SIG-M5 treated with dmso at 0.1 percent for 504 hours (cell line): ENCODE data around the gene GXYLT1.
"Not testable (repeated sequence)": the region's sequence is repeated elsewhere in the genome, so short reads cannot be mapped to it uniquely, and the experiment has no call there.

Experiments used
- DNase-seq: peaks from one replicate; lab custom pipeline; 2025; ENCODE audit not compliant: unreplicated experiment; lab: John Stamatoyannopoulos, UW

Gene GXYLT1, protein sequence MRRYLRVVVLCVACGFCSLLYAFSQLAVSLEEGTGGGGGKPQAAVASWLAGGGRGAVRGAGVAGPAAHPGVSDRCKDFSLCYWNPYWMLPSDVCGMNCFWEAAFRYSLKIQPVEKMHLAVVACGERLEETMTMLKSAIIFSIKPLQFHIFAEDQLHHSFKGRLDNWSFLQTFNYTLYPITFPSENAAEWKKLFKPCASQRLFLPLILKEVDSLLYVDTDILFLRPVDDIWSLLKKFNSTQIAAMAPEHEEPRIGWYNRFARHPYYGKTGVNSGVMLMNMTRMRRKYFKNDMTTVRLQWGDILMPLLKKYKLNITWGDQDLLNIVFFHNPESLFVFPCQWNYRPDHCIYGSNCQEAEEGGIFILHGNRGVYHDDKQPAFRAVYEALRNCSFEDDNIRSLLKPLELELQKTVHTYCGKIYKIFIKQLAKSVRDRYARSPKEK

DNA sequence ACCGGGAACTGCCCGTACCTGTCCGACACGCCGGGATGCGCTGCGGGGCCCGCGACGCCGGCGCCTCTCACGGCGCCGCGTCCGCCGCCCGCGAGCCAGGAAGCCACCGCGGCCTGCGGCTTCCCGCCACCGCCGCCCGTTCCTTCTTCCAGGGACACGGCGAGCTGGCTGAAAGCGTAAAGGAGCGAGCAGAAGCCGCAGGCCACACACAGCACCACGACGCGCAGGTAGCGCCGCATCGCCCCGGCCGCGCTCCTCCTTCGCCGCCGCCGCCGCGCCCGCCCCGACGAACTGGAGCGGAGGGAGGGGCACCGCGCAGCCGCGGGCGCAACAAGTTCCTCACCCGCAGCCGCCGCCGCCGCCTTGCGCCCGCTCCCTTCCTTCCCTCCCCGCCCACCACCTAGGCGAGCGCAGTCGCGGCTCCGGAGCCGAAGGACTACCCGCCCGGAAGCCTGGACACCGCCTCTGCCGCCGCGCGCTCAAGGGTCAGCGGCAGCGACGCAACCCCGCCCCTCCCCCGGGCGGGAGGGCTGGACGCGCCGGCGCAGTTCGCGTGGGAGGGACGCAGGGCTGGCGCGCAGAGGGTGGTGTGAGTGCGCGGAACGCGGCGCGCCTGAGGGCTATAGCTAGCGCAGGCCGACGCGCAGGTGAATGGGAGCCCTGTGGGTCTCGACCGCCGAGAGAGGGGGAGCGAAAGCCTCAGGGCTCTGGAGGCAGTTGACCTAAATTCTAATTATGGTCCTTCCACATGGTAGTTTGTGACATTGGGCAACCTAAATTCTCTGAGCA, at the start of gene GXYLT1:
Gene GXYLT1, minus strand, starts transcription at position 467 of the 789 bp plus-strand sequence. Its CDS starts 228 bp downstream, at position 239.
- peak; percentile 91 for DNase-seq

DNA sequence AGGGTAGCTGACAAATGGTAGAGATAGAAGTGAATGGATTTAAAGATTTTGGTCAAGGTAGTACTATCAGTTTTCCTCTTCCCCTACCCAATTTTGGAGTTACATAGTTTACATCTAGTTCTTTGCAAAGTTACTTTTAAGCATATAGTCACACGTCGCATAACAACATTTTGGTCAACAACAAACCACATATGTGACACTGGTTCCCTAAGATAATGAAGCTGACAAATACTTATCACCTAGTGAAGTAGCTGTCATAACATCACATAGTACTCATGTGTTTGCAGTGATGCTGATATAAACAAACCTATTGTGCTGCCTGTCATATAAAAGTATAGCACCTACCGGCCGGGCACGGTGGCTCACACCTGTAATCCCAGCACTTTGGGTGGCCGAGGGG, 48.0 kb upstream of the GXYLT1 start:
- no peak for DNase-seq

- no peak for DNase-seq
These were observed 47.6 kb upstream of the GXYLT1 start for GRCh38 chr12:42192258-42192657.

DNA sequence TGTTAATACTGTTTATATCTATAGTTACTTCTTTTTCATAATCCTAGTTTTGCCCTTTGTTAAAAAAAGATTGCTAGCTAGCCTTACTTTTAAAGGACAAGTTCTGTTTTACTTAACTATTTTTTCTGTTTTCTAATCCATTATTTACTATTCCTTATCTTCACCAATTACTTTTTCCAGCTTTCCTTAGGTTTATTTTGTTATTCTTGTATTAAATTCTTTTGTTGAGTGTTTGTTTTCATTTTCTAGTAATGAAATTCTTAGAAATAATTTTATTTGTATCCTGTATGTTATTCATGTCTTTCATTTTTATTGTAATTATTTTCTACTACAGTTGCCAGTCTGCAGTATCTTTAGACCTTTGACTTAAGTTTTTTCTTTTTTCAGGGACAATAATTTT, 45.7 kb upstream of the GXYLT1 start:
- no peak for DNase-seq

DNA sequence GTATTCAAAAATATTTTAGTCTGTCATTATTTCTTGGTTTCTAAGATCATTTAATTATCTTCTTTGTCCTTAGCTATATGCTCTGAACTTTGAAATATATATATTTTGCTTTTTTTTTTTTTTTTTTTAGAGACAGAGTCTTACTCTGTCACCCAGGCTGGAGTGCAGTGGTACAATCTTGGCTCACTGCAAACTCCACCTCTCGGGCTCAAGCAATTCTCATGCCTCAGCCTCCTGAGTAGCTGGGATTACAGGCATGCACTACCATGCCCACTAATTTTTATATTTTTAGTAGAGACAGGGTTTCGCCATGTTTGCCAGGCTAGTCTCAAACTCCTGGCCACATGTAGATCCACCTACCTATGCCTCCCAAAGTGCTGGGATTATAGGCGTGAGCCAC, 43.6 kb upstream of the GXYLT1 start:
- DNase-seq: not testable (repeated sequence)

GRCh38 chr12:42187799-42188198, 43.1 kb upstream of the GXYLT1 start:
- no peak for DNase-seq

- DNase-seq: peak; percentile 37
These were observed 42.1 kb upstream of the GXYLT1 start for GRCh38 chr12:42186793-42187192.

DNA sequence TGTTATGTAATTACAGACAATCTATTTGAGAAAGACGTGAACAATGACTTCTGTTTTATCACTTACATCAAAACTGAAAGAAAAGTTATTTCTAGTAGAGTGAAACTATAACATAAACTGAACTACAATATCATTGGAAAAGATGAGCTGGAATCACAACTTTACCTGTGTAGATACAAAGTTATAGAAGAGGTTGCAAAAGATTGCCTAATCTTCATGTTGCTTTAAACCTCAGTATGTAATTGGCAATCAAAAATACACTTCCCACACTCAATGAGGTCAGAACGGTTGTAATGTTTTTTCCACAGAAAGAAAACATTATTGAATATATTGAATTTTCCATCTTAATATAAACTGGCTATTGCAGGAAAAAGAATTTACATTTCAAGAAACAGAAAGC, 37.7 kb upstream of the GXYLT1 start:
- DNase-seq: no peak

GRCh38 chr12:42180990-42181596, 36.4 kb upstream of the GXYLT1 start:
- peak; percentile 92 for DNase-seq

GRCh38 chr12:42178101-42178500, 33.4 kb upstream of the GXYLT1 start:
- DNase-seq: no peak

DNA sequence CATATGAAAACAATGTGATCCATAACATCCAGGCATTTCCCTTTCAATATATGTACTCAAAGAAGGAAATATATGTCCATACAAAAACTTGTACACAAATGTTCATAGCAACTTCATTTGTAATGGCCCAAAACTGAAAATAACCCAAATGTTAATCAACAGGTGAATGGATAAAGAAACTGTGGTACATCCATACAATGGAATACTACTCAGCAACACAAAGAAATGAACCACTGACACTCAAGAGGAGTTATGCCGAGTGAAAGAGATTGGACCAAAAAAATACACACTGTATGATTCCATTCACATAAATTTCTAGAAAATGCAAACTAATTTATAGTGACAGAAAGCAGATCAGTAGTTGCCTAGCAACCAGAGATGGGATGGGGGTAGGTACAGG, 30.3 kb upstream of the GXYLT1 start:
- DNase-seq: no peak

- no peak for DNase-seq
These were observed 29.4 kb upstream of the GXYLT1 start for GRCh38 chr12:42173961-42174521.

GRCh38 chr12:42172441-42173210, 28.0 kb upstream of the GXYLT1 start:
- DNase-seq: peak; percentile 40

DNA sequence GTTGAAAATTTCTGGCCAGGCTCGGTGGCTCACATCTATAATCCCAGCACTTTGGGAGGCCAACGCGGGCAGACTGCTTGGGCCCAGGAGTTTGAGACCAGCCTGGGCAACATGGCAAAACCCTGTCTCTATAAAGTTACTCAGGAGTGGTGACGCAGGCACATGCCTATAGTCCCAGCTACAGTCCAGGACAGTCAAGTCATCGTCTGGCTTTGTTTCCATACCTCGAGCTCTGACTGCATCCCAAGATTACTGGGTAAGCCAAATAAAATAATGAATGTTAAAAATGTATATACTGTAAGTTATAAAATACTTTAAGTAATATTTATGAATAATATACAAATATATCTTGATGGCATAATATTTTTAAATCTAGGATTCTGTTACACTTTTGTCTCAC, 23.0 kb upstream of the GXYLT1 start:
- no peak for DNase-seq

DNA sequence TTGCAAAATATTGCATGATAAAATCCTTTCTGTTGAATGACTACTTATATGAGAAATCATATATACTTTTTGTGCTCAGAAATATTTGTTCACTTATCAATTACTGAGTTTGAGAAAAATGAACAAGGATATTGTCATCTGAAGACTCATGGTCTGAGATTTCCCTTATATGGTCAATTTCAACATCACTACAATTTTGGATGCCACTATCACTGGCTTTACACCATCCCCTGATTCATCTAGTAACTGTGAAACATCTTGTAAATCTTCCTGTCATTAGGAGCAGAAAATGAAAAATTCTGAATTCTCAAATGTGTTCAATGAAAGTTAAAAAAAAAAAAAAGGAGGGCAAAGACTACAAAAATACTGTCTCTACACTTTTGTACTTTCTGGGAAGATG, 21.8 kb upstream of the GXYLT1 start:
- DNase-seq: no peak

DNA sequence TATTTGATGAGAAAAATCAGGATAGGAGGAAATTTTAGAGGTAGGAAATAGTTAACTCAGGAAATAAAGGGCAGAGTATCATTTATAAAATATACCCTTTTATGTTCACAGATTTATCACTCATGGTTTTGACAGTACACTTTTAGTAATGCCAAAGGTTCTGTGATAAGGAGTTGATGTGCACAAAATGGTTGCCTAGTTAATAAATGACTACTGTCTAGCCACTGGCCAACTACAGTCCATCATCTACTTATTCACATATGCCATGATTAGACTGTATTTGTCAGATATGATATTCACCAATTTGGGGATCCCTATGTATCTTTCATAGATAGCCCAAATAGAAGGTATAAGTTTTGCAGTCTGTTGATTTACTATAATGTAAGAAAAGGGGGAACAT, 19.2 kb upstream of the GXYLT1 start:
- no peak for DNase-seq

DNA sequence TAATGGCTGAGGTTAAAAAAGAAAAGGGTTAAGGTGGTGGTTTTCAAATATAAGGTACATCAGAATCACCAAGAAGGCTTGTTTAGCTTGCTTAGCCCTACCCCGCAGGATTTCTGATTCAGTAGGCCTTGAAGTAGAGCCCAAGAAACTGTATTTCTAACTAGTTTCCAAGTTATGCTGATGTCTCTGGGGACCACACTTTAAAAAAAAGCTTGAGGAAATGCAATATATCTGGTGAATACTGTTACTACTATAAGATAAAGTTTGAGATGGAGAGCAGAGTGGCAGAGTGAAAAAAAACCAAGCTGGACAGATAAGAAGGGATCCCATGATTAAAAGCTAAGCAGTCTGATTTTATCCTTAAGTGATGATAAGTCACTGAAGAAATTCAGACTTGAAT, 18.3 kb upstream of the GXYLT1 start:
- no peak for DNase-seq

- no peak for DNase-seq
These were observed 17.5 kb upstream of the GXYLT1 start for GRCh38 chr12:42162193-42162592.

GRCh38 chr12:42161529-42161928, 16.9 kb upstream of the GXYLT1 start:
- DNase-seq: no peak

DNA sequence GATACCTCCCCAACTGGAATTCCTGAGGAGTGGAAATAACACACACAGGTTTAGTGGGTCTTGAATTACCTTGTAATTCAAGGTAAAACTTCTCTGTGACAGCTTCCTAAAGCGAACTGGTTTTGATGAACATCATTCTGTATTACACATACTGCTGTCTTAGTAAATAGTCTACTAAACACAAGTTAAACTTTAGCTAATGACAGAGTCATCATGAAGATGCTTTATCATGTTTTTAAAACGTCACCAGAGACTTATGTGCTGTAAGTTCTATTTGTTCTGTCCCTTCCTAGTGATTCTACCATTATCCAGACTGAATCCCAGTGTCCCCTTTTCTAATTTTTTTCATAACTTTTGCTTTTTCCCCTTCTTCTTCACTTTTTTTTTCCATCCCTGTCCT, 11.6 kb upstream of the GXYLT1 start:
- DNase-seq: no peak
